ENCODE measurements around the gene TNFRSF6B.

TNFRSF6B gene

DNA sequence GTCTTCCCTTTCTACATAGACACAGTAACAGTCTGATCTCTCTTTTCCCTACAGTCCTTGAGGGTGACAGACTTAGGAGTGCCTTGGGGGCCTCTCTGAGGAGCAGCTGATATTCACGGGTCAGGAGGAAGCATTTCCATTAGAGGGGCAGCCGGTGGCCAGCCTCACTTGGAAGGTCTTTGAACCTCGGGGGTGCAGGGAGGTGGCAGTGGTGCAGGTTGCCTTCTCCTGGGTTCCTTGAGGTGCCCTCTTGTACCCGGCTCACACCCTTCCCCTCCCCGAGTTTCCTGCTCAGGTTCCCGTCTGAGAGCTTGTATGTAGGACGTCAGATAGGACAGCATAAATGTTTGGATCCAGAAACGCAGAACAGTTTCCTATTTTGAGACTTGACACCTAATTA, 35.8 kb upstream of the TNFRSF6B start:
- Histone ChIP-seq H3K4ac (ENCODE audit: low read length) (no peak overlapping the region), H3K4me2 (ENCODE audit: insufficient read depth, low read length, poor library complexity, severe bottlenecking) (no peak overlapping the region), H3K18ac (ENCODE audit: low read length) (no peak overlapping the region), H3K36me3 (replicated peaks in 1 of 2; ENCODE audit: control insufficient read depth in 2 of 2, insufficient read depth in 2 of 2, low read length in 2 of 2) (peaks cover 12 to 59% of the 10 kb centered on the region in 2 donors), H2BK5ac (ENCODE audit: low read length) (no peak overlapping the region), H2BK120ac (ENCODE audit: low read depth, low read length) (no peak overlapping the region), H4K91ac (ENCODE audit: low read depth, low read length, poor library complexity) (no peak overlapping the region), H3K9ac (ENCODE audit: low read depth, low read length, poor library complexity) (no peak overlapping the region), H3K4me3 (ENCODE audit: low read length in 2 of 2) (no peak overlapping the region), H2BK15ac (ENCODE audit: low read length) (no peak overlapping the region), H3K4me1 (ENCODE audit: control insufficient read depth in 2 of 2, insufficient read depth in 1 of 2, low read depth in 1 of 2, low read length in 2 of 2) (peaks cover 14 to 17% of the 10 kb centered on the region in 2 donors), H3K27me3 (ENCODE audit: control insufficient read depth in 3 of 3, insufficient read depth in 3 of 3, low read depth in 1 of 3, low read length in 3 of 3) (no peaks in the 10 kb centered on the region), H2BK12ac (ENCODE audit: low read length) (no peak overlapping the region), H3K9me3 (replicated peaks in 1 of 2; ENCODE audit: control insufficient read depth in 2 of 2, insufficient read depth in 1 of 2, low read depth in 1 of 2, low read length in 2 of 2) (no peaks in the 10 kb centered on the region), H3K27ac (replicated peaks; ENCODE audit: low read length) (no peak overlapping the region), H4K8ac (ENCODE audit: low read depth, low read length) (no peak overlapping the region), H3K79me1 (ENCODE audit: low read depth, low read length) (peaks cover 6% of the 10 kb centered on the region), H2AK5ac (ENCODE audit: low read depth, low read length) (no peak overlapping the region), H3K23ac (ENCODE audit: low read depth, low read length, poor library complexity) (no peak overlapping the region), H2AFZ (ENCODE audit: low read length) (no peak overlapping the region), H3K14ac (ENCODE audit: low read length) (no peak overlapping the region)
- DNase-seq (ENCODE audit: low spot score), result no peak
- WGBS, 2 donors (ENCODE audit: extremely low coverage in 2 of 2, insufficient read length in 2 of 2, insufficient replicate concordance in 1 of 2), result no CpG with 5 or more reads among the region's 8 CpGs

GRCh38 chr20:63661108-63661507, 35.3 kb upstream of the TNFRSF6B start:
- Histone ChIP-seq H3K4me1 (ENCODE audit: control insufficient read depth in 2 of 2, insufficient read depth in 1 of 2, low read depth in 1 of 2, low read length in 2 of 2) (peaks cover 14 to 17% of the 10 kb centered on the region in 2 donors), H4K91ac (ENCODE audit: low read depth, low read length, poor library complexity) (no peak overlapping the region), H3K4ac (ENCODE audit: low read length) (no peak overlapping the region), H3K27ac (replicated peaks; ENCODE audit: low read length) (no peak overlapping the region), H3K18ac (ENCODE audit: low read length) (no peak overlapping the region), H3K79me1 (ENCODE audit: low read depth, low read length) (peaks cover 8% of the 10 kb centered on the region), H3K14ac (ENCODE audit: low read length) (no peak overlapping the region), H4K8ac (ENCODE audit: low read depth, low read length) (no peak overlapping the region), H2BK12ac (ENCODE audit: low read length) (no peak overlapping the region), H3K9ac (ENCODE audit: low read depth, low read length, poor library complexity) (peak overlapping the region; percentile 60), H3K36me3 (replicated peaks in 1 of 2; ENCODE audit: control insufficient read depth in 2 of 2, insufficient read depth in 2 of 2, low read length in 2 of 2) (peaks cover 15 to 64% of the 10 kb centered on the region in 2 donors), H3K9me3 (replicated peaks in 1 of 2; ENCODE audit: control insufficient read depth in 2 of 2, insufficient read depth in 1 of 2, low read depth in 1 of 2, low read length in 2 of 2) (peaks cover 0 to under 1% of the 10 kb centered on the region in 2 donors), H3K23ac (ENCODE audit: low read depth, low read length, poor library complexity) (no peak overlapping the region), H2AK5ac (ENCODE audit: low read depth, low read length) (peak overlapping the region; percentile 21), H2BK5ac (ENCODE audit: low read length) (no peak overlapping the region), H3K4me3 (ENCODE audit: low read length in 2 of 2) (no peak overlapping the region), H2BK15ac (ENCODE audit: low read length) (no peak overlapping the region), H2BK120ac (ENCODE audit: low read depth, low read length) (no peak overlapping the region), H2AFZ (ENCODE audit: low read length) (no peak overlapping the region), H3K4me2 (ENCODE audit: insufficient read depth, low read length, poor library complexity, severe bottlenecking) (no peak overlapping the region), H3K27me3 (ENCODE audit: control insufficient read depth in 3 of 3, insufficient read depth in 3 of 3, low read depth in 1 of 3, low read length in 3 of 3) (no peaks in the 10 kb centered on the region)
- no CpG with 5 or more reads among the region's 22 CpGs for WGBS, 2 donors (ENCODE audit: extremely low coverage in 2 of 2, insufficient read length in 2 of 2, insufficient replicate concordance in 1 of 2)
- DNase-seq (ENCODE audit: low spot score), result no peak

- Histone ChIP-seq H3K27me3 (ENCODE audit: control insufficient read depth in 3 of 3, insufficient read depth in 3 of 3, low read depth in 1 of 3, low read length in 3 of 3) (no peaks in the 10 kb centered on the region), H3K9ac (ENCODE audit: low read depth, low read length, poor library complexity) (no peak overlapping the region), H3K27ac (replicated peaks; ENCODE audit: low read length) (no peak overlapping the region), H2BK5ac (ENCODE audit: low read length) (peak overlapping the region; percentile 82), H3K36me3 (replicated peaks in 1 of 2; ENCODE audit: control insufficient read depth in 2 of 2, insufficient read depth in 2 of 2, low read length in 2 of 2) (peaks cover 17 to 71% of the 10 kb centered on the region in 2 donors), H3K18ac (ENCODE audit: low read length) (no peak overlapping the region), H2BK15ac (ENCODE audit: low read length) (no peak overlapping the region), H2AK5ac (ENCODE audit: low read depth, low read length) (no peak overlapping the region), H2AFZ (ENCODE audit: low read length) (no peak overlapping the region), H3K23ac (ENCODE audit: low read depth, low read length, poor library complexity) (no peak overlapping the region), H2BK120ac (ENCODE audit: low read depth, low read length) (no peak overlapping the region), H3K79me1 (ENCODE audit: low read depth, low read length) (peaks cover 8% of the 10 kb centered on the region), H3K4me1 (ENCODE audit: control insufficient read depth in 2 of 2, insufficient read depth in 1 of 2, low read depth in 1 of 2, low read length in 2 of 2) (peaks cover 12 to 17% of the 10 kb centered on the region in 2 donors), H2BK12ac (ENCODE audit: low read length) (no peak overlapping the region), H3K9me3 (replicated peaks in 1 of 2; ENCODE audit: control insufficient read depth in 2 of 2, insufficient read depth in 1 of 2, low read depth in 1 of 2, low read length in 2 of 2) (peaks cover 0 to 1% of the 10 kb centered on the region in 2 donors), H4K91ac (ENCODE audit: low read depth, low read length, poor library complexity) (no peak overlapping the region), H4K8ac (ENCODE audit: low read depth, low read length) (no peak overlapping the region), H3K4me2 (ENCODE audit: insufficient read depth, low read length, poor library complexity, severe bottlenecking) (no peak overlapping the region), H3K4ac (ENCODE audit: low read length) (no peak overlapping the region), H3K14ac (ENCODE audit: low read length) (no peak overlapping the region), H3K4me3 (ENCODE audit: low read length in 2 of 2) (no peak overlapping the region)
- no peak for DNase-seq (ENCODE audit: low spot score)
- no CpG with 5 or more reads among the region's 33 CpGs for whole genome bisulfite sequencing, 2 donors (ENCODE audit: extremely low coverage in 2 of 2, insufficient read length in 2 of 2, insufficient replicate concordance in 1 of 2)
These were observed 34.3 kb upstream of the TNFRSF6B start for GRCh38 chr20:63661959-63662812.

DNA sequence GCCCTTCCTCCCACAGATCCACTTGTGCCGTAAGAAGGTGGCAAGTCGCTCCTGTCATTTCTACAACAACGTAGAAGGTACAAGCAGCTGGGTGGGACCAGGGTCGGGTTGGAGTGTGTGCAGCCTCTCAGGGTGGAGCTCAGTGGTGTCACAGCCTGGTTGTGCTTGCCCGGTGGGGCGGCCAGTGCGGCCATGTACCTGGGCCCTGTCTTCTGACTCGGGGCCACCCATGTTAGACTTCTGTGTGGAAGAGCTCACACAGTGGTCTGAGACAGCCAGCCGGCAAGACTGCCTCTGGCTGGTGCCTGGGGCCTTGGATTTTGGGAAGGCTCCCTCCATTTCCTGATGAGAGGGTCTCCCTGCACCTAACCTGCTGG, 33.7 kb upstream of the TNFRSF6B start:
- Histone ChIP-seq H3K14ac (ENCODE audit: low read length) (no peak overlapping the region), H3K9me3 (replicated peaks in 1 of 2; ENCODE audit: control insufficient read depth in 2 of 2, insufficient read depth in 1 of 2, low read depth in 1 of 2, low read length in 2 of 2) (peaks cover 0 to 1% of the 10 kb centered on the region in 2 donors), H2BK12ac (ENCODE audit: low read length) (no peak overlapping the region)

More for the DNA sequence above, 33.7 kb upstream of the TNFRSF6B start:
- H2BK120ac ChIP-seq (ENCODE audit: low read depth, low read length), result no peak overlapping the region
- H4K91ac ChIP-seq (ENCODE audit: low read depth, low read length, poor library complexity), result no peak overlapping the region
- no peak for DNase-seq (ENCODE audit: low spot score)
- peaks cover 6 to 17% of the 10 kb centered on the region in 2 donors for H3K4me1 ChIP-seq (ENCODE audit: control insufficient read depth in 2 of 2, insufficient read depth in 1 of 2, low read depth in 1 of 2, low read length in 2 of 2)
- H2BK15ac ChIP-seq (ENCODE audit: low read length), result no peak overlapping the region
- H3K27me3 ChIP-seq (ENCODE audit: control insufficient read depth in 3 of 3, insufficient read depth in 3 of 3, low read depth in 1 of 3, low read length in 3 of 3), result no peaks in the 10 kb centered on the region
- H2BK5ac ChIP-seq (ENCODE audit: low read length), result no peak overlapping the region
- no peak overlapping the region for H3K4me2 ChIP-seq (ENCODE audit: insufficient read depth, low read length, poor library complexity, severe bottlenecking)
- peak overlapping the region; percentile 17 for H4K8ac ChIP-seq (ENCODE audit: low read depth, low read length)
- no peak overlapping the region for H3K4me3 ChIP-seq (ENCODE audit: low read length in 2 of 2)
- H3K23ac ChIP-seq (ENCODE audit: low read depth, low read length, poor library complexity), result no peak overlapping the region
- no peak overlapping the region for H3K18ac ChIP-seq (ENCODE audit: low read length)
- no peak overlapping the region for H2AK5ac ChIP-seq (ENCODE audit: low read depth, low read length)
- no peak overlapping the region for H3K9ac ChIP-seq (ENCODE audit: low read depth, low read length, poor library complexity)
- WGBS, 2 donors (ENCODE audit: extremely low coverage in 2 of 2, insufficient read length in 2 of 2, insufficient replicate concordance in 1 of 2), result no CpG with 5 or more reads among the region's 9 CpGs
- H2AFZ ChIP-seq (ENCODE audit: low read length), result no peak overlapping the region
- H3K4ac ChIP-seq (ENCODE audit: low read length), result no peak overlapping the region
- no peak overlapping the region for H3K27ac ChIP-seq (replicated peaks; ENCODE audit: low read length)
- peaks cover 19 to 77% of the 10 kb centered on the region in 2 donors for H3K36me3 ChIP-seq (replicated peaks in 1 of 2; ENCODE audit: control insufficient read depth in 2 of 2, insufficient read depth in 2 of 2, low read length in 2 of 2)
- peaks cover 8% of the 10 kb centered on the region for H3K79me1 ChIP-seq (ENCODE audit: low read depth, low read length)
